IgD-negative memory B cell (primary cell): ENCODE results near the gene KLF16. TPM values are rescaled to one million over a fixed set of nuclear protein-coding genes. Genes with fewer than 3 reads are reported as not detected.

ENCODE experiments used
- H3K27ac Mint-ChIP-seq, 3 donors: one replicate each; pipeline ENCODE4 v1.8.0; 2020 to 2022; ENCODE audit warnings: mild to moderate bottlenecking in 3 of 3, mixed read lengths in 3 of 3, moderate library complexity in 1 of 3
- H3K27me3 Mint-ChIP-seq: one replicate; pipeline ENCODE4 v1.8.0; 2021; ENCODE audit warnings: mixed read lengths
- H3K36me3 Mint-ChIP-seq: one replicate; pipeline ENCODE4 v1.8.0; 2020; ENCODE audit warnings: mild to moderate bottlenecking, mixed read lengths
- H3K4me1 Mint-ChIP-seq, 3 donors: one replicate each; pipeline ENCODE4 v1.8.0; 2020 to 2022; ENCODE audit warnings: mixed read lengths in 3 of 3, mild to moderate bottlenecking in 1 of 3
- H3K4me3 Mint-ChIP-seq, 4 donors: one replicate each; pipeline ENCODE4 v1.8.0; 2020 to 2022; ENCODE audit warnings: mild to moderate bottlenecking in 4 of 4, mixed read lengths in 4 of 4, moderate library complexity in 3 of 4
- H3K9me3 Mint-ChIP-seq, 3 donors: one replicate each; pipeline ENCODE4 v1.8.0; 2020 to 2021; ENCODE audit warnings: mixed read lengths in 3 of 3, mild to moderate bottlenecking in 1 of 3
- polyA plus RNA-seq: library from polyadenylated mRNA; unstranded; fragments of 300-500 nt; fragmentation: Illumina TruSeq; gene quantifications from one replicate; pipeline ENCODE4 v1.2.3, GENCODE V29; 2021

KLF16 gene
- polyA plus RNA-seq, 1 donor from 2014 or later = 1.8 TPM

DNA sequence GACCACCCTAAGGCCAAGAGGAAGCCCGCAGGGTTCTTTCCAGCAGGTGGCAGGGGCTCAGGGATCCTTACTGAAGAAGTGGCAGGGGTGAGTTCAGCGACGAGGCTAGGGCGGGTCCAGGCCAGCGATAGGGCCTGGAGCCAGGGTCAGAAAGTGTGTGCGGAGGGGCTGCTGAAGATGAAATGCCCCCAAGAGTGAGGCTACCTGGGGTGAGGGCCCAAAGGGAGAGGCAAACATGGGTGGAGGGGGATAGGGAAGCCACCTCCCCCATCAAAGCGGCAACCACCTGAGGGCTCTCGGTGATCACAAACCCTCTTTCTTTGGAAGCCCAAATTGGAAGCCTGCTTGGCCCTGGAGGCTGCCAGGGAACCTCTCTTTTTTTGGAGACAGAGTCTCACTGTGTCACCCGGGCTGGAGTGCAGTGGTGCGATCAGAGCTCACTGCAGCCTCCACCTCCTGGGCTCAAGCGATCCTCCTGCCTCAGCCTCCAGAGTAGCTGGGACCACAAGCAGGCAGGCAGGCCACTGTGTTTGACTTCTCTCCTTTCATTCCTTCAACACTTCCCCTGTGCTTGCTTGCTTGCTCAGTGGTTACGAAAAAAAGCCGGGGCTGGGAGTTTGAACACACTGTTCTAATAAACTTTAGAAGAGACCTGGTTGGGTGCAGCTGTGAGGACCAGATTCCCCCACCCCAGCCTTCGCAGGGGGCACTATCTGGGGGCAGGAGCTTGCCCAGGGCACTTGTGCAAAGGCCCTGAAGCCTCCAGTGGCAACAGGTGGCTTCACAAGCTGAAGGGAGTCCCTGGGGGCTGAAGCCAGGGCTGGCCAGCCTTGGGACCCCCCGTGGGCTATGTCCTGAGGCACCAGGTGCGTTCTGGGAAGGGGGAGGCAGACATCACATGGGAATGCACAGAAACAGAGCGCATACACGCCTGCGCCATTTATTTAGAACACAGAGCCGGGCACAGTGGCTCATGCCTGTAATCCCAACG lies 49.9 kb downstream of the KLF16 start:
- Mint-ChIP-seq H3K9me3 (no peaks in the 10 kb centered on the region), H3K36me3 (no peaks in the 10 kb centered on the region), H3K4me3 (peak overlapping the region; percentile 68 to 98 (median 94)), H3K27ac (peak overlapping the region in 2 of 3 donors; percentile 16 to 82), H3K27me3 (no peaks in the 10 kb centered on the region), H3K4me1 (peaks cover 7 to 12% (median 10%) of the 10 kb centered on the region in 3 donors)

- Mint-ChIP-seq H3K36me3 (no peaks in the 10 kb centered on the region), H3K9me3 (no peaks in the 10 kb centered on the region), H3K27me3 (no peaks in the 10 kb centered on the region), H3K27ac (peak overlapping the region; percentile 16 to 92 (median 76)), H3K4me3 (peak overlapping the region; percentile 68 to 98 (median 94)), H3K4me1 (peaks cover 7 to 12% (median 10%) of the 10 kb centered on the region in 3 donors)
Observed at GRCh38 chr19:1812426-1813191, 50.8 kb downstream of the KLF16 start.

GRCh38 chr19:1811942-1812425 lies 51.4 kb downstream of the KLF16 start, which contains the start of gene ATP8B3:
Gene ATP8B3, minus strand, starts transcription at chr19:1812276. Its CDS starts 540 bp downstream, at chr19:1811736.
- Mint-ChIP-seq H3K4me1 (peaks cover 7 to 12% (median 10%) of the 10 kb centered on the region in 3 donors), H3K4me3 (peak within 1 kb of the TSS; percentile 68 to 98 (median 94)), H3K27ac (peak within 1 kb of the TSS; percentile 16 to 92 (median 76)), H3K27me3 (no peaks in the 10 kb centered on the region), H3K9me3 (no peaks in the 10 kb centered on the region), H3K36me3 (no peaks in the 10 kb centered on the region)

DNA sequence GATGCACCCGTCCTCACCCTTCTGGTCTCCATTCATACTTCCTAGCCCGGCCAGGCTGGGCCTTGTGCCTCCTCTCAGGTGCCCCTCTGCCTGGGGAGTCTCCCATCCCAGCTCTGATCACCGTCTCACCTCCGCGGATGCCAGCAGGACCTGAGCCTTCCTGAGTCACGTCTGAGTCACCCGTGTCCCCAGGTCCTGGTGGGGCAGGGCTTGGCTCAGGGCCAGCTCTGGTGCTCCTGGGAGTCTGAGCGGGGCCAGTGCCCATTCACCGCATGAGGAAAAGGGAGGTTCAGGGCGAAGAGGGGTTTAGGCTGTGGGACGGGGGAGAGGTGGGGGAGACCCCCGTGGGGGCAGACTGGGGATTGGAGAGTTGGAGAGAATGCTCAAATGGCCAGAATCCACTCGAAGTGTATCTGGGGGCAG lies 51.9 kb downstream of the KLF16 start:
- Mint-ChIP-seq H3K4me1 (peaks cover 7 to 12% (median 10%) of the 10 kb centered on the region in 3 donors), H3K27ac (peak overlapping the region in 1 of 3 donors; percentile 74), H3K36me3 (no peaks in the 10 kb centered on the region), H3K9me3 (no peaks in the 10 kb centered on the region), H3K4me3 (peak overlapping the region in 3 of 4 donors; percentile 52 to 91 (median 65)), H3K27me3 (no peaks in the 10 kb centered on the region)

- H3K9me3 Mint-ChIP-seq = no peaks in the 10 kb centered on the region
- H3K27me3 Mint-ChIP-seq = no peaks in the 10 kb centered on the region
- no peak overlapping the region for H3K27ac Mint-ChIP-seq
- peak overlapping the region; percentile 25 to 58 (median 48) for H3K4me3 Mint-ChIP-seq
- H3K4me1 Mint-ChIP-seq = peaks cover 7 to 12% (median 10%) of the 10 kb centered on the region in 3 donors
- H3K36me3 Mint-ChIP-seq = no peaks in the 10 kb centered on the region
Observed at GRCh38 chr19:1810439-1811160, 52.8 kb downstream of the KLF16 start.

- no peak overlapping the region for H3K27ac Mint-ChIP-seq
- no peaks in the 10 kb centered on the region for H3K9me3 Mint-ChIP-seq
- H3K4me1 Mint-ChIP-seq = peaks cover 7 to 12% (median 10%) of the 10 kb centered on the region in 3 donors
- no peaks in the 10 kb centered on the region for H3K36me3 Mint-ChIP-seq
- no peaks in the 10 kb centered on the region for H3K27me3 Mint-ChIP-seq
- H3K4me3 Mint-ChIP-seq = peak overlapping the region in 1 of 4 donors; percentile 28
Observed at GRCh38 chr19:1809678-1810077, 53.7 kb downstream of the KLF16 start.

DNA sequence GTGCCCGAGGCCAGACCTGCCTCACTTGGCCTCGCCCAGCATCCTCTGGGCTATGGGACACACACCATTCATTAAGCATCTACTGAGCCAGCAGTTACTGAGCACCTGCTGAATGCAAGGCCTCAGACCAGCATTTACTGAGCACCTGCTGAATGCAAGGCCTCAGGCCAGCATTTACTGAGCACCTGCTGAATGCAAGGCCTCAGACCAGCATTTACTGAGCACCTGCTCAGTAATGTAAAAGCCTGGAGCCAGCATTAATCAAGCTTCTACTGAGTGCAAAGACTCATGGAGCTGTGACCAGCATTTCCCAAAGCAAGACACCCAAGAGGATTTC lies 55.0 kb downstream of the KLF16 start:
- no peak overlapping the region for H3K27ac Mint-ChIP-seq
- no peaks in the 10 kb centered on the region for H3K36me3 Mint-ChIP-seq
- H3K4me1 Mint-ChIP-seq = peaks cover 7 to 12% (median 10%) of the 10 kb centered on the region in 3 donors
- H3K9me3 Mint-ChIP-seq = no peaks in the 10 kb centered on the region
- H3K4me3 Mint-ChIP-seq = peak overlapping the region in 1 of 4 donors; percentile 40
- no peaks in the 10 kb centered on the region for H3K27me3 Mint-ChIP-seq

- Mint-ChIP-seq H3K9me3 (no peaks in the 10 kb centered on the region), H3K4me1 (peaks cover 3 to 8% (median 6%) of the 10 kb centered on the region in 3 donors), H3K4me3 (peak overlapping the region in 1 of 4 donors; percentile 40), H3K36me3 (no peaks in the 10 kb centered on the region), H3K27ac (no peak overlapping the region), H3K27me3 (no peaks in the 10 kb centered on the region)
Observed at GRCh38 chr19:1807695-1808394, 55.5 kb downstream of the KLF16 start.

DNA sequence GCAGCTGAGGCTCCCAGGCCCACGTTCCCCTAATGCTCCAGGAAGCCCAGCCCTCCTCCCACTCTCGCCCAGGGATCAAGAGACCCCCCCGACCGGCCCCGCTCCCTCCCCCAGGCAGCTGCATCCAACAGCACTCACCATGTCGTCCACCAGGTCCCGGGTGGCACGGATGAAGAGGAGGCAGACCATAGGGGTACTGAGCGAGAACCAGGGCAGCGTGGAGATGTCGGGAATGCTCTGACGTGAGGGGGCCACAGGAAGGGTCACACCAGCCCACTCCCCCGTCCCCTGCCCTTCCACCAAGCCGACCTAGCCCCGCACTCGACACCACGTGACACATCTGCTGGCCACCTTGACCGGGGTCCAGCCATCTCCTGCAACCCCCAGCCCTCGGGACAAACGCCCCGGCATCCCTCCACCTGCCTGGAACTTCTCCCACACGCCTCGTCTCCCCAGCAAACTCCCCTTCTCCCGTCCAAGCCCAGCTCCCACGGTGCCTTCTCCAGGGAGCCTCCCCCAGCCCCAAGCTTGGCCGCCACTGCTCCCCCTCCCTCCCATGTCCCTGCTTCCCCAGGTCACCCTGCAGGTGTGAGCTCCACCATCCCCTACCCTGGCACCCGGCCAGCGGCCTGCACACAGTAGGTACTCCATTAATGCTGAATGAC lies 56.2 kb downstream of the KLF16 start:
- Mint-ChIP-seq H3K36me3 (no peaks in the 10 kb centered on the region), H3K4me1 (peaks cover 0 to 2% (median 0%) of the 10 kb centered on the region in 3 donors), H3K9me3 (no peaks in the 10 kb centered on the region), H3K27me3 (no peaks in the 10 kb centered on the region), H3K27ac (peak overlapping the region in 1 of 3 donors; percentile 76), H3K4me3 (no peak overlapping the region)

GRCh38 chr19:1806184-1807029 lies 57.0 kb downstream of the KLF16 start:
- Mint-ChIP-seq H3K27me3 (no peaks in the 10 kb centered on the region), H3K4me1 (peaks cover 0 to under 1% (median 0%) of the 10 kb centered on the region in 3 donors), H3K4me3 (no peak overlapping the region), H3K36me3 (no peaks in the 10 kb centered on the region), H3K27ac (peak overlapping the region in 1 of 3 donors; percentile 76), H3K9me3 (no peaks in the 10 kb centered on the region)

GRCh38 chr19:1805401-1806183 lies 57.8 kb downstream of the KLF16 start:
- Mint-ChIP-seq H3K36me3 (no peaks in the 10 kb centered on the region), H3K27ac (no peak overlapping the region), H3K9me3 (no peaks in the 10 kb centered on the region), H3K4me1 (no peaks in the 10 kb centered on the region), H3K4me3 (no peak overlapping the region), H3K27me3 (no peaks in the 10 kb centered on the region)

GRCh38 chr19:1804858-1805257 lies 58.5 kb downstream of the KLF16 start:
- Mint-ChIP-seq H3K27ac (no peak overlapping the region), H3K27me3 (no peaks in the 10 kb centered on the region), H3K4me3 (no peak overlapping the region), H3K36me3 (no peaks in the 10 kb centered on the region), H3K9me3 (no peaks in the 10 kb centered on the region), H3K4me1 (no peaks in the 10 kb centered on the region)
